ENCODE measurements around the gene ABHD14A. TPM values are rescaled to one million over a fixed set of nuclear protein-coding genes. Genes with fewer than 3 reads are reported as not detected.
A peak's percentile ranks its signal among the peaks of the same experiment; 100 is the strongest.

ABHD14A gene
- total and polyA plus RNA-seq, 2 of the 13 experiments (the other 11 are each of a cell fraction or from before 2014, with no cell fraction given), result 29.5 to 46.9 TPM

- peaks cover 21% of the 10 kb centered on the region for H3K79me2 ChIP-seq (ENCODE audit: insufficient read depth, low read length)
- TF ChIP-seq TBX2 (CRISPR knock-in tag; IDR thresholded peaks at IDR 0.05; ENCODE audit: borderline replicate concordance) (peak; percentile 43; the same call in 1 of the 2 replicates), RBFOX2 (IDR thresholded peaks at IDR 0.05; ENCODE audit: low read depth, low read length) (peak; percentile 46; the same call in 1 of the 2 replicates), HNF1B (CRISPR knock-in tag; IDR thresholded peaks at IDR 0.05) (peak; percentile 17; the same call in 1 of the 2 replicates), NCOA1 (CRISPR knock-in tag; IDR thresholded peaks at IDR 0.05) (no peak), POLR2G (IDR thresholded peaks at IDR 0.05; ENCODE audit: low read depth, low read length) (peak; percentile 60; the same call in 1 of the 2 replicates), STAT6 (CRISPR knock-in tag; IDR thresholded peaks at IDR 0.05; ENCODE audit: borderline replicate concordance) (0 out of 2 replicates have a peak, but pooled peaks have one; percentile 6), FIP1L1 (IDR thresholded peaks at IDR 0.05; ENCODE audit: borderline replicate concordance, insufficient read depth, low read depth, low read length) (no peak), ZNF234 (CRISPR knock-in tag; conservative IDR thresholded peaks at IDR 0.05) (no peak)
- peak overlapping the region; percentile 73 to 90 (median 83) for H3K4me3 ChIP-seq (replicated peaks in 1 of 3; ENCODE audit: insufficient read depth in 1 of 3, low read depth in 2 of 3, low read length in 3 of 3)
- peak overlapping the region; percentile 95 for H3K9ac ChIP-seq (ENCODE audit: insufficient read depth, low read depth, low read length)
- FAIRE-seq (no peak), DNase-seq (ENCODE audit: low spot score) (no peak), ATAC-seq (no peak)
- H3K4me1 ChIP-seq (ENCODE audit: insufficient read depth, low read length), result peaks cover 63% of the 10 kb centered on the region
- peaks cover 3% of the 10 kb centered on the region; the same call in 1 of the 2 replicates for H4K20me1 ChIP-seq (ENCODE audit: insufficient read depth, low read length)
- POLR2A ChIA-PET, result interaction anchor here (1.9 to 7.1 kb wide), 4 partner anchors 11 to 62 kb away, joined by 19 to 187 read pairs (median 55); partner anchors contain the start of genes ABHD14B, ACY1, DUSP7 and PARP3
- H3K9me3 ChIP-seq (ENCODE audit: low read length), result no peaks in the 10 kb centered on the region
- whole genome bisulfite sequencing (ENCODE audit: low lambda C conversion rate), result 65% methylated on average over 2 of the region's 2 CpGs
- H2AFZ ChIP-seq (ENCODE audit: low read length), result no peak overlapping the region
- CTCF ChIA-PET (ENCODE audit: low intra/inter-chr PET ratio, low total read pairs), result no interaction called here
- intact Hi-C loops (cut with micrococcal nuclease; ENCODE audit: unreplicated experiment) (loop anchor here (2.0 kb wide), 1 partner anchor 52 kb away; the partner anchor contains the start of gene PARP3), in situ Hi-C loops (cut with HindIII; ENCODE audit: extremely low pct_ligation_motif_present, low pct_unique_long_range_greater_than_20kb) (no loop called here)
- peak overlapping the region; percentile 99 for H3K4me2 ChIP-seq (ENCODE audit: low read depth, low read length)
- BruUV-seq (replicated peaks), result no TSS peak
- H3K36me3 ChIP-seq (replicated peaks in 1 of 2; ENCODE audit: control insufficient read depth in 1 of 2, insufficient read depth in 2 of 2, low read length in 2 of 2), result peaks cover 8 to 18% of the 10 kb centered on the region in 2 experiments
- no peaks in the 10 kb centered on the region; a peak in 1 of 5 replicates for H3K27me3 ChIP-seq (ENCODE audit: control insufficient read depth in 1 of 2, insufficient read depth in 2 of 2, low read length in 2 of 2)
- H3K27ac ChIP-seq (ENCODE audit: extremely low read length, insufficient read depth, low read length), result peak overlapping the region; percentile 87
These were observed 19.7 kb downstream of the ABHD14A start for GRCh38 chr3:51994530-51994929.

Data from HepG2 (cell line).